Cardiac muscle cell (in vitro differentiated cells and primary cell): ENCODE measurements around the gene PTPRQ. TPM values are rescaled to one million over a fixed set of nuclear protein-coding genes. Genes with fewer than 3 reads are reported as not detected.
A peak's percentile ranks its signal among the peaks of the same experiment; 100 is the strongest.

Source experiments
- DNase-seq, 2 donors: peaks; one replicate each; pipeline versions ENCODE4 v3.0.0 to v3.0.0-alpha.2; 2010 to 2017; ENCODE audit warnings: low read depth in 1 of 2, low spot score in 1 of 2
- H3K27ac ChIP-seq: fragments of 200-600 bp; sonication (generic); 2 replicates; pipeline ENCODE4 v1.5.1; 2016
- H3K27me3 ChIP-seq: fragments of 200-600 bp; sonication (generic); 2 replicates; pipeline ENCODE4 v1.6.0; 2016; ENCODE audit warnings: control low read depth
- H3K36me3 ChIP-seq: fragments of 200-600 bp; sonication (generic); 2 replicates; pipeline ENCODE4 v1.5.1; 2016; ENCODE audit warnings: control low read depth
- H3K4me1 ChIP-seq: fragments of 200-600 bp; sonication (generic); 2 replicates; pipeline ENCODE4 v1.8.1; 2017; ENCODE audit warnings: low read depth, mild to moderate bottlenecking, mixed run types
- H3K4me3 ChIP-seq: fragments of 200-600 bp; sonication (generic); 2 replicates; pipeline ENCODE4 v1.5.1; 2016; ENCODE audit warnings: mild to moderate bottlenecking
- H3K9me3 ChIP-seq: fragments of 200-600 bp; sonication (generic); 2 replicates; pipeline ENCODE4 v1.5.1; 2017; ENCODE audit warnings: low read depth, mild to moderate bottlenecking, control low read depth
- CTCF ChIP-seq: IDR thresholded peaks from 2 replicates; pipeline ENCODE4 v1.5.1; 2012; ENCODE audit warnings: low read depth, mild to moderate bottlenecking, low read length
- polyA plus RNA-seq: library from polyadenylated mRNA; unstranded; fragments of >200 nt; fragmentation: Nextera tagmentation; extraction: Ambion mirVana; gene quantifications from 2 replicates; pipeline ENCODE4 v1.2.1, GENCODE V29; 2016
- total RNA-seq: library from RNA; depleted of rRNA; stranded (reverse); fragments of >200 nt; gene quantifications from 2 replicates; pipeline ENCODE4 v1.2.3, GENCODE V29; 2016

Gene PTPRQ
- total and polyA plus RNA-seq, 2 experiments from 2014 or later, result 0.01 to 0.69 TPM

- Histone ChIP-seq H3K4me3 (no peak overlapping the region), H3K4me1 (no peaks in the 10 kb centered on the region), H3K27me3 (no peaks in the 10 kb centered on the region), H3K36me3 (no peaks in the 10 kb centered on the region), H3K27ac (no peak overlapping the region), H3K9me3 (no peaks in the 10 kb centered on the region)
- no peak for TF ChIP-seq CTCF
- DNase-seq, result peak in 1 of 2 donors; percentile 16
Measured at GRCh38 chr12:80509781-80510556, 65.9 kb downstream of the PTPRQ start.

GRCh38 chr12:80512781-80513180 is 68.7 kb downstream of the PTPRQ start:
- Histone ChIP-seq H3K27ac (no peak overlapping the region), H3K9me3 (no peaks in the 10 kb centered on the region), H3K4me3 (no peak overlapping the region), H3K36me3 (no peaks in the 10 kb centered on the region), H3K27me3 (no peaks in the 10 kb centered on the region), H3K4me1 (no peaks in the 10 kb centered on the region)
- DNase-seq, result no peak
- TF ChIP-seq CTCF, result no peak

GRCh38 chr12:80513211-80513610 is 69.2 kb downstream of the PTPRQ start:
- no peaks in the 10 kb centered on the region for H3K27me3 ChIP-seq
- no peak for DNase-seq
- no peak overlapping the region for H3K4me3 ChIP-seq
- no peak for TF ChIP-seq CTCF
- no peaks in the 10 kb centered on the region for H3K36me3 ChIP-seq
- no peaks in the 10 kb centered on the region for H3K9me3 ChIP-seq
- no peaks in the 10 kb centered on the region for H3K4me1 ChIP-seq
- H3K27ac ChIP-seq, result no peak overlapping the region

GRCh38 chr12:80517655-80518054 is 73.6 kb downstream of the PTPRQ start:
- Histone ChIP-seq H3K27me3 (no peaks in the 10 kb centered on the region), H3K9me3 (no peaks in the 10 kb centered on the region), H3K4me3 (no peak overlapping the region), H3K4me1 (no peaks in the 10 kb centered on the region), H3K36me3 (no peaks in the 10 kb centered on the region), H3K27ac (no peak overlapping the region)
- DNase-seq, result no peak
- no peak for TF ChIP-seq CTCF

GRCh38 chr12:80531646-80532045 is 87.6 kb downstream of the PTPRQ start:
- Histone ChIP-seq H3K27me3 (no peaks in the 10 kb centered on the region), H3K27ac (no peak overlapping the region), H3K4me3 (no peak overlapping the region), H3K4me1 (no peaks in the 10 kb centered on the region), H3K36me3 (no peaks in the 10 kb centered on the region), H3K9me3 (no peaks in the 10 kb centered on the region)
- no peak for DNase-seq
- TF ChIP-seq CTCF, result no peak
